ENCODE data around the gene LRPPRC.

Gene LRPPRC

DNA sequence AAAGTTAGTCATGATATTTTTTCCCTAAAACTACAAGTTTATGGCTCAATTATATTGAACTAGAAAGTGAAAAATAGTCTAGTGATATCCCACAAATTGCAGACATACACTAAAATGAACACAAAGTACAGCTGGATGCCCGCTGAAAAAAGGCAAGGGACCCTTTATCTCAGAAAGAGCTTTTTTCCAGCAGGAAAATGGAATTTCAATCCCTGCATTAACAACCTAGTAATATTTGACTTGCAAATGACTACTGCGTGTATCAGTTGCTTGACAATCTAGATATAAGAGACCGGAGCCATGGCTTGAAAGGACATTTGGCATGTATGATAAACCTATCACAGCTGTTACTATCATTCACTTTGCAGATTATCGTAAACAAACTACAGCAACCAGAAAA lies 49.1 kb downstream of the LRPPRC start:
- FAIRE-seq = peak; percentile 16
- TF ChIP-seq, protein P1, sequence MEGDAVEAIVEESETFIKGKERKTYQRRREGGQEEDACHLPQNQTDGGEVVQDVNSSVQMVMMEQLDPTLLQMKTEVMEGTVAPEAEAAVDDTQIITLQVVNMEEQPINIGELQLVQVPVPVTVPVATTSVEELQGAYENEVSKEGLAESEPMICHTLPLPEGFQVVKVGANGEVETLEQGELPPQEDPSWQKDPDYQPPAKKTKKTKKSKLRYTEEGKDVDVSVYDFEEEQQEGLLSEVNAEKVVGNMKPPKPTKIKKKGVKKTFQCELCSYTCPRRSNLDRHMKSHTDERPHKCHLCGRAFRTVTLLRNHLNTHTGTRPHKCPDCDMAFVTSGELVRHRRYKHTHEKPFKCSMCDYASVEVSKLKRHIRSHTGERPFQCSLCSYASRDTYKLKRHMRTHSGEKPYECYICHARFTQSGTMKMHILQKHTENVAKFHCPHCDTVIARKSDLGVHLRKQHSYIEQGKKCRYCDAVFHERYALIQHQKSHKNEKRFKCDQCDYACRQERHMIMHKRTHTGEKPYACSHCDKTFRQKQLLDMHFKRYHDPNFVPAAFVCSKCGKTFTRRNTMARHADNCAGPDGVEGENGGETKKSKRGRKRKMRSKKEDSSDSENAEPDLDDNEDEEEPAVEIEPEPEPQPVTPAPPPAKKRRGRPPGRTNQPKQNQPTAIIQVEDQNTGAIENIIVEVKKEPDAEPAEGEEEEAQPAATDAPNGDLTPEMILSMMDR (IDR thresholded peaks at IDR 0.05; ENCODE audit: insufficient read depth, missing control alignments) = no peak
- DNase-seq (ENCODE audit: insufficient read length, low spot score) = no peak

DNA sequence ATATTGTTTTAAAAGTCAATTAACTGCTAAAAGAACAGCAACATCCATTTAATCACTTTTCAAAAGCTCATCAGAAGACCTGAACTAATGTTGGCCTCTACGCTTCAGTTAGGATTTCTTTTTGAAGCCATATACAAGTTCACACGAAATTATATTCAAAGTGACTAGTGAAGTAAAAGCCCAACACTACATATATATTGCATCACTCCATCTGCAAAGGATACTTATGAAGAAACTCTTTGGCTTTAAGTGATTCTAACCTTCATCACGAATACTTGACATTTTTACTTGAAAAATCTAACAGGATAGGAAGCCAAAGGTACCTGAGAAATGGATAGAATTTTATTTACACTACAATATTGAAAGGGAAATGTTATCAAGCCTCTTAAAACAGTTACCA lies 50.4 kb downstream of the LRPPRC start:
- TF ChIP-seq, protein P1 (IDR thresholded peaks at IDR 0.05; ENCODE audit: insufficient read depth, missing control alignments) = no peak
- FAIRE-seq (no peak), DNase-seq (ENCODE audit: insufficient read length, low spot score) (no peak)

DNA sequence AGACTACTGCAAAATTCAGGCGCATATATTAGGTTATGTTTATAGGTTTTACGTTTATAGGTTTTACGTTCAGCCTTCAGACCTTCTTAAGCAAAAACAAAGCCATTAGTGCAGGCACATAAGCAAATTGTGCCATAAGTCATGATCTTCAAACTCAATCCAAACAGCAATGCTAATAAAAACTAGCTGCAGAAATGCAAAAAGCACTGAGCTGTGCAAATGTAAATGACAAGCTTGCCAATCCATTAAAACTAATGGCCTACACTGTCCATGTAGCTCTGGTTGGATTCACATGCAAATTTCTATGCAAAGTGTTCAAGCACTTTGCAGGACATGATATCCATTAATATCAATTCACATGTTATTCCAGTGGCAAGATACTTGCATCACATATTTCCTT lies 50.9 kb downstream of the LRPPRC start:
- DNase-seq (ENCODE audit: insufficient read length, low spot score) = no peak
- FAIRE-seq = peak; percentile 86
- TF ChIP-seq, protein P1 (IDR thresholded peaks at IDR 0.05; ENCODE audit: insufficient read depth, missing control alignments) = no peak

DNA sequence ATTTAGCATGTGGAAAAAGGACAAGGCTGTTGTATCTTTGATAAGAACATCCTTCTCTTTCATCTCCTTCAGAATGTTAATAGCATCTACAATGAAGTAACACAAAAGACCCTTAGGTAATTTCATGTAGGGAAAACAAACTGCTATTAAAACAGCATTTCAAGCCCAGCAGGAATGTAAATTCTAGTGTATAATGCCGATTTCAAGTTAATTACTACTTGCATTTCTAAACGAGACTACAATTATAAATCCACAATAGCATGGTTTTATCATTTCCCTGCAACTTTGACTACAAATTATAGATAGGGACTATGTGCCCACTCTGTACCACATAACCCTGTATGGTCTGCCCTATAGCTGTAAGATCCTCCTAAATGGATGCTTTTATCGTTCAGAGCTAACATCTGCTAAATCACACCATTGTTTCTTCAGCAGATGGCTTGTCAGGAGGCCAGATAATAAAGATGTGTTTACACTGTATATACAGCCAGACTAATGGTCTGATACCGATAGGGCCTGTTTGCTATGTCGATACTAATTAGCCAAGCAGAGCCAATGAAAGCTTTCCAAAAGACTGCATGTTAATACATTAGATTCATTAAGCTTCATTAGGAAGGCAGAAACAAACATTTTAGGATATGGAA lies 51.9 kb downstream of the LRPPRC start:
- TF ChIP-seq, protein P1 (IDR thresholded peaks at IDR 0.05; ENCODE audit: insufficient read depth, missing control alignments) = no peak
- DNase-seq (ENCODE audit: insufficient read length, low spot score) (no peak), FAIRE-seq (peak; percentile 95)

DNA sequence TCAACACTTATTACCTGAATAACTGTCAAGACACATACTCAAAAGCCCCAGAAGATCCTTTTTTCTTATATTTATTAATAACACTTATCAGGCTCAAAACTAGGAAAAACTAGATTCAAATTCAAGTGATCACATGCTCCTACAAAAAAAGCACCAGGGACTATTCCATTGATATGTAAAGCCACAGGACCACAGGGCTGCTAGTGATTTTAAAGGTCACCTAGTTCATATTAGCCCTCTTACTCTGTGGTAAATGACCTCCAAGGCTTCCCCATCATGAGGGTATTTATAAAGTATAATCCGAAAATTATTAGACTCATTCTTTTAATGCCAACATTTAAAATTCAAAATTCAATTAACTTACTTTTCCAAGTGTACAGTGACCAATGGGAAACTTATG lies 52.5 kb downstream of the LRPPRC start:
- TF ChIP-seq, protein P1 (IDR thresholded peaks at IDR 0.05; ENCODE audit: insufficient read depth, missing control alignments) = no peak
- FAIRE-seq (no peak), DNase-seq (ENCODE audit: insufficient read length, low spot score) (no peak)

DNA sequence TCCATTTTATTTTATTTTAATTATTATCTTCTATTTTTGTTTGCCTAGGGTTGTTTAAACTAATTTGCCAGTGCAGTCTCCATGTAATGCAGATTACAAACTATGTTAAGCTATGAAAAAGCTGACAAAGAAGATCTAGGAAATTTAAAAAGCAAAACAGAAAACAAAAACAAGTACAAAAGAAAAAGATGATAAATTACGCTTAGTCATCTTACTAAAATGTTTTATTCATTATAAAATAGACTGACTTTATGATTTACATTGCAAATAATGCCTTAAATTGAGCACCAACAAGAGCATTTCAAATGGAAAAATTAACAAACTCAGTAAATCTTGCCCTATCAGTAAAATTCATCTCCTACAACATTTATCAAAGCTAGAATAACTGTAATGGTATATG lies 52.9 kb downstream of the LRPPRC start:
- FAIRE-seq (no peak), DNase-seq (ENCODE audit: insufficient read length, low spot score) (no peak)
- TF ChIP-seq, protein P1 (IDR thresholded peaks at IDR 0.05; ENCODE audit: insufficient read depth, missing control alignments) = no peak

DNA sequence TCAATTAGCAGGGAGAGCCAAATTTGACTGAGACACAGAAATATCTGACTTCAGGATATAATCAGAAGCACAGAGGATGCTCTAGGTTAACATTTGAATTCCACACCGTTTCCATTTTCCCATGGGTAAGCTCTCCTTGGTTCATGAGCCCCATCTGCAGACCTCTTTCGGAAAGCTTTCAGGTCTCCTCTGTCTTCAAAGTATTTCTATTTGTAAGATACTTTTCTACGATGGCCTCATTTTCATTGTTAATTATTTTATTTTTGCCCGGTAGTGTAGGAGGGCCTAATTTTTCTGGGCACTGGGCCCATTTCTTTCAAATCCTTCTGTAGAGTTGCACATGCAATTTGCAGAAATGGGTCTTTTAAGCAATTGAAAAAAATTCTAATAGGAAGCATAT lies 53.8 kb downstream of the LRPPRC start:
- TF ChIP-seq, protein P1 (IDR thresholded peaks at IDR 0.05; ENCODE audit: insufficient read depth, missing control alignments) = peak; percentile 16
- DNase-seq (ENCODE audit: insufficient read length, low spot score) = no peak
- no peak for FAIRE-seq

Measured in D721Med (cell line).